Activated CD4-positive, alpha-beta T cell treated with anti-CD3 and anti-CD28 coated beads, Interleukin-2, amount 50 U/mL, for 4 hours (primary cell): ENCODE measurements around the gene RS1.

Experiments
- DNase-seq, 2 experiments: peaks; one replicate each; pipeline ENCODE4 v3.0.0-alpha.2; 2020

Gene RS1

DNA sequence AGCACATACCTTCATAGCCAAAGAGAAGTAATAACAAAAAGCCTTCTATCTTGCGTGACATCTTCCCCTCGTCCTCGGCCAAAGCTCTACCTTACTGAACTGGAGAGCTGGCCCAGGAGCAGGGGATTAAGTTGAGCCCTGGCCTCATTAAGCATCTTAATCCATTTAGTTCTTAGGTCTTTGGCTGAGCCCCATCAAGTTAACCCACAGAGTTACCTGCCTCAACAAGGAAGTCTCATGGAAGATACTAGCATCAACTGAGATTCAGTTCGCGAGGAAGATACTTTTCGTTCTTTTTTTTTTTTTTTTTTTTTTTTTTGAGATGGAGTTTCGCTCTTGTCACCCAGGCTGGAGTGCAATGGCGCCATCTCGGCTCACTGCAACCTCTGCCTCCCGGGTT, at the start of gene RS1:
Gene RS1, minus strand, starts transcription at position 101 of the 400 bp plus-strand sequence. Its CDS starts 40 bp downstream, at position 61.
- DNase-seq = no peak

- no peak for DNase-seq
Observed at GRCh38 chrX:18719852-18720251, 47.9 kb upstream of the RS1 start.

DNA sequence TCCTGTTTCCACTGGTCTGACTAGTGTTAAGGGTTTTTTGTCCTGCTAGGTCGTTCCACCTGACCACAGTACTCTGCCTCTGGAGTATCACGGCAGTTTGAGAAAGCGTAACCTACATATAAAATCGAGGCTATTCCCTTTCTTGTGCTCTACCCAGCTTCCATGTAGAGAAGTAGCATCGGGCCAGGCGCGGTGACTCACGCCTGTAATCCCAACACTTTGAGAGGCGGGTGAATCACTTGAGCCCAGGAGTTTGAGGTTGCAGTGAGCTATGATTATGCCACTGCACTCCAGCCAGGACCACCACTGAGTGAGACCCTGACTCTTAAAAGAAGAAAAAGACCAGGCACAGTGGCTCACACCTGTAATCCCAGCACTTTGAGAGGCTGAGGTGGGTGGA, 43.0 kb upstream of the RS1 start:
- DNase-seq = no peak

GRCh38 chrX:18709833-18710232, 37.9 kb upstream of the RS1 start:
- no peak for DNase-seq

- DNase-seq = no peak
Observed at GRCh38 chrX:18707426-18708049, 35.6 kb upstream of the RS1 start, which contains the start of gene PPEF1. Gene PPEF1 (plus strand): TSS chrX:18707645. CDS start chrX:18707781, 136 bp downstream.

- DNase-seq = no peak
Observed at GRCh38 chrX:18702362-18703195, 30.7 kb upstream of the RS1 start.

GRCh38 chrX:18701621-18702361, 29.9 kb upstream of the RS1 start:
- no peak for DNase-seq

- no peak for DNase-seq
Observed at GRCh38 chrX:18698737-18699650, 27.1 kb upstream of the RS1 start.

DNA sequence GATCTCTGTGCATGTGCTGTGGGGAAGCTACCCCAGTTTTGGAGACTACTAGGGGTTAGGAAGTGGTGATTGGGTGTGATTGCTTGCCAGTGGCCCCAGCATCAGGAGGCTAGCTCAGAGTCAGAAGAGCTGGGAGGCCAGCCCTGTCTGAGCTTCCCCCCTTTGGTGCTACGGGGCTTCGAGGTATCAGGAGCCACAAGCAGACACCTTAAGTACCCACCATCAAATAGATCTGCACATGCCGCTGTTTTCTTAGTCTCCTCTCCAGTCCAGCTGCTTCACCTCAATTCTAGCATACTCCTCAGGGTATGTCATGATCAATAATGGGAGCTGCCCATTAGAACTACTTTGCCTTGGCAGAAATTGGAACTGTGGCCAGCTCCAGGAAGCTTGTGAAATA, 24.7 kb upstream of the RS1 start:
- no peak for DNase-seq

GRCh38 chrX:18692541-18692940, 20.6 kb upstream of the RS1 start:
- DNase-seq = no peak

DNA sequence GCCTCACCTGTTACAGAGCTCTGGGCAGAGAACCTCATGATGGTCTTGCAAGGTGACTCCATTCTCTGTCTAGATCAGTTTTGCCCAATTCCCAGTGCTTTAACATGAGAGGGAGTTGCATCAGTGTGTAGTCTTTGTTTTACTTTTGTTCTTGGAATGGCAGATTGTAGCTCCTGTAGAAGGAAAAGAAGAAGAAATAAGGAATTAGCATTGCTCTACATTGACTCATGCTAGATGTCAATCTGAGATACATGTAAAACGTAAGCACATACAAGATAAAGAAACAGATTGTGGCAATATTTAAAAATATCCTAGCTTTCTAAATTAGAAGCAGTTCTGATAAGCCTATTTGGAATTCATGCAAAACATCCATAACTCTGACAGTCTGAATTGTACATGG, 19.5 kb upstream of the RS1 start:
- no peak for DNase-seq

GRCh38 chrX:18687856-18688495, 16.1 kb upstream of the RS1 start:
- DNase-seq = no peak

DNA sequence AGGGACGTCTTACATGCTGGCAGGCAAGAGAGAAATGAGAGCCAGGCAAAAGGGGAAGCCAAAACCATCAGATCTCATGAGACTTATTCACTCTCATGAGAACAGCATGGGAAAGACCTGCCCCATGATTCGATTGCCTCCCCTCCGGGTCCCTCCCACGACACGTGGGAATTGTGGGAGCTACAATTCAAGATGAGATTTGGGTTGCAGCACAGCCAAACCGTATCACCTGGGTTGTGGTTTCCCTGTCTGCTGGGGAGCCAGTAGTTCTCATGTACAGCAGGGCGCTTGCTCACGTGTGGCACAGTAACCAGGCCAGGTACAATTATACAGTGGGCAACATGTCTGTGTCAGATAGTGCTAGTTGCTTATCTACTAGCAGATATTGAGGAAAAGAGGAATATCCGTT, 11.1 kb upstream of the RS1 start:
- no peak for DNase-seq

- DNase-seq = no peak
Observed at GRCh38 chrX:18681996-18682395, 10.1 kb upstream of the RS1 start.

GRCh38 chrX:18677161-18677869, 5.4 kb upstream of the RS1 start:
- DNase-seq = no peak

DNA sequence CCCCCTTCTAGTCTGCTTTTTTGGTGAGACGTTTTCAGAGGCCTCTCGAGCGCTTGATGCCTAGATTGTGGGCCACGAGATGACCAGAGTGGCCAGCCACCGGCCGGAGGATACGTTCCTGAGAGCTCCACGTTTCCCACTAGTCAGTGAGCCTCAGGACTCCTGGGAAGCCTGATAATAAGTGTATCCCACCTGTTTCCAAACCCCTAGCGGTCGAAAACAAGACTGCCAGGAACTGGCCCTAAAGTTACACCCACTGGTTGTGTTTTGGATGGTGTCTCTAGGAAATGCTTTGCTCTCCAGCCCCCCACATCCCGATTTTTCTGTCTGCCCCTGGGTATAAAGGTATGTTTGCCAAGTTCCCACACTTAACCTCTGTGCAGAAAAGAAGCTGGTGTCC, 4.6 kb upstream of the RS1 start:
- DNase-seq = no peak

- no peak for DNase-seq
Observed at GRCh38 chrX:18676050-18676449, 4.1 kb upstream of the RS1 start.

- DNase-seq = peak; percentile 66 to 68
Observed at GRCh38 chrX:18674788-18675735, 3.2 kb upstream of the RS1 start.

DNA sequence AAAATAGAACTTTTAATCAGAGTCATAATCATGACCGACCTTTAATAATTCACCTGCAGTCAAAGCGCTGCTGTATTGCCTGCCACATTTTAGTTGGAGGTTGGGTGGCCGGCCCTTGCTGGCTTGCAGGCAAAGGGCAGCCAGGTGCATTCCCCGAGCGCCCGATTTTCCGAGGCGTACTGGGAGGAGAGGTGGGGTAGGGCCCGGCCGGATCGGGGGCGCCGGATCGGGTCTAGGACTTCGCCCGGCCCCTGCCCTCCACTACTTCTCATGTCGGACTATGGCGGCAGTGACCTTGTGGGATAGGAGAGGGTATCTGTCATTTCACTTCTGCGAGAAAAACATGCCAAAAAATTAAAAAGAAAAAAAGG, 2.5 kb upstream of the RS1 start:
- peak; percentile 0 to 1 for DNase-seq
